ENCODE results near the gene QRFP. TPM values are rescaled to one million over a fixed set of nuclear protein-coding genes. Genes with fewer than 3 reads are reported as not detected.

The QRFP gene
- total RNA-seq, 2 donors from 2014 or later: not detected

- Histone ChIP-seq H3K27me3 (replicated peaks; ENCODE audit: insufficient read depth) (peaks cover 8% of the 10 kb centered on the region), H3K4me3 (no peak overlapping the region)
- TF ChIP-seq CTCF (IDR thresholded peaks at IDR 0.05): no peak
Observed at GRCh38 chr9:130899051-130899748, 2.6 kb upstream of the QRFP start.

GRCh38 chr9:130898552-130898852 lies 1.9 kb upstream of the QRFP start:
- Histone ChIP-seq H3K27ac (no peak overlapping the region), H3K36me3 (no peaks in the 10 kb centered on the region), H3K9me3 (no peaks in the 10 kb centered on the region), H3K27me3 (replicated peaks; ENCODE audit: insufficient read depth) (peaks cover 8% of the 10 kb centered on the region), H3K4me1 (ENCODE audit: control insufficient read depth in 1 of 2, low read depth in 2 of 2) (peaks cover 3 to 18% of the 10 kb centered on the region in 2 donors), H3K4me3 (no peak overlapping the region)
- no peak for TF ChIP-seq CTCF (IDR thresholded peaks at IDR 0.05)
- ATAC-seq (ENCODE audit: insufficient number of reproducible peaks, low FRiP score, low read depth): no peak
- DNase-seq (ENCODE audit: low spot score): no peak

More at GRCh38 chr9:130899051-130899748, 2.6 kb upstream of the QRFP start:
- DNase-seq (ENCODE audit: low spot score): no peak
- Histone ChIP-seq H3K27ac (no peak overlapping the region), H3K4me1 (ENCODE audit: control insufficient read depth in 1 of 2, low read depth in 2 of 2) (peaks cover 3 to 15% of the 10 kb centered on the region in 2 donors), H3K36me3 (no peaks in the 10 kb centered on the region), H3K9me3 (no peaks in the 10 kb centered on the region)
- no peak for ATAC-seq (ENCODE audit: insufficient number of reproducible peaks, low FRiP score, low read depth)

GRCh38 chr9:130897848-130898551 lies 1.4 kb upstream of the QRFP start:
- no peak for TF ChIP-seq CTCF (IDR thresholded peaks at IDR 0.05)
- Histone ChIP-seq H3K9me3 (no peaks in the 10 kb centered on the region), H3K36me3 (no peaks in the 10 kb centered on the region), H3K27me3 (replicated peaks; ENCODE audit: insufficient read depth) (peaks cover 6% of the 10 kb centered on the region), H3K4me3 (no peak overlapping the region), H3K27ac (no peak overlapping the region), H3K4me1 (ENCODE audit: control insufficient read depth in 1 of 2, low read depth in 2 of 2) (peaks cover 3 to 18% of the 10 kb centered on the region in 2 donors)
- DNase-seq (ENCODE audit: low spot score): no peak
- no peak for ATAC-seq (ENCODE audit: insufficient number of reproducible peaks, low FRiP score, low read depth)

- DNase-seq (ENCODE audit: low spot score): no peak
- Histone ChIP-seq H3K4me1 (ENCODE audit: control insufficient read depth in 1 of 2, low read depth in 2 of 2) (peaks cover 3 to 18% of the 10 kb centered on the region in 2 donors), H3K27me3 (replicated peaks; ENCODE audit: insufficient read depth) (no peaks in the 10 kb centered on the region), H3K36me3 (peaks cover 8% of the 10 kb centered on the region), H3K4me3 (no peak overlapping the region), H3K27ac (no peak overlapping the region), H3K9me3 (no peaks in the 10 kb centered on the region)
- ATAC-seq (ENCODE audit: insufficient number of reproducible peaks, low FRiP score, low read depth): no peak
- TF ChIP-seq CTCF (IDR thresholded peaks at IDR 0.05): no peak
Observed at GRCh38 chr9:130897105-130897751, 616 bp upstream of the QRFP start.

GRCh38 chr9:130895481-130896232 lies 955 bp downstream of the QRFP start:
- Histone ChIP-seq H3K4me1 (ENCODE audit: control insufficient read depth in 1 of 2, low read depth in 2 of 2) (peaks cover 3 to 18% of the 10 kb centered on the region in 2 donors), H3K4me3 (no peak overlapping the region), H3K9me3 (no peaks in the 10 kb centered on the region), H3K27ac (no peak overlapping the region), H3K36me3 (peaks cover 13% of the 10 kb centered on the region), H3K27me3 (replicated peaks; ENCODE audit: insufficient read depth) (no peaks in the 10 kb centered on the region)
- ATAC-seq (ENCODE audit: insufficient number of reproducible peaks, low FRiP score, low read depth) (no peak), DNase-seq (ENCODE audit: low spot score) (no peak)
- TF ChIP-seq CTCF (IDR thresholded peaks at IDR 0.05): no peak
